HuH-7 (cell line): Measurements from ENCODE around the gene TMEM270.

Experiments used
- DNase-seq: peaks from one replicate; pipeline ENCODE4 v3.0.0; 2011; ENCODE audit warnings: low spot score

TMEM270 gene

DNA sequence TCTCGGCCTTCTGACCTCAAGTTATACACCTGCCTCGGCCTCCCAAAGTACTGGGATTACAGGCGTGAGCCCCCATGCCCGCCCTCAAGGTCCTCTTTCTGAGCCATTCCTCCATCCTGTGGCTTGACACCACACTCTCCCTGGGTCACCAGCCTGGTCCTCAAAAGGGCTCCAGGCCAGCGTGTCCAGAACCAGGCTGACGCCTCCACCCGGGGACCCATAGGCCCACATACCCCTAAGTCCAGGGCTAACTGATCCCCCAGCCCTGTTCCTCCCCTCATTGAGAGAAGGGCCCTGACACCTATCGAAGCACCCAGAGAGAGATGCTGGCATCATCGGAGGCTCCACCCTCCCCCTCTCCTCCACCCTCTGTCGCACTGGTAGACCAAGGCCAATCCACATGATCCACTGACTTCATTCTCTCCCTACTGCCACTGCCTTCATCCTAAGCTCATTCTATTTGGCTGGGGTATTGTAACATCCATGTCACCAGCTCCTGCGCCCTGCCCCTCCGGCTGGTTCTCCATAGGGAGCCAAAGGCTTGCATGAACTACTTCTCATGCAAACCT lies 46.7 kb downstream of the TMEM270 start:
- DNase-seq = no peak

DNA sequence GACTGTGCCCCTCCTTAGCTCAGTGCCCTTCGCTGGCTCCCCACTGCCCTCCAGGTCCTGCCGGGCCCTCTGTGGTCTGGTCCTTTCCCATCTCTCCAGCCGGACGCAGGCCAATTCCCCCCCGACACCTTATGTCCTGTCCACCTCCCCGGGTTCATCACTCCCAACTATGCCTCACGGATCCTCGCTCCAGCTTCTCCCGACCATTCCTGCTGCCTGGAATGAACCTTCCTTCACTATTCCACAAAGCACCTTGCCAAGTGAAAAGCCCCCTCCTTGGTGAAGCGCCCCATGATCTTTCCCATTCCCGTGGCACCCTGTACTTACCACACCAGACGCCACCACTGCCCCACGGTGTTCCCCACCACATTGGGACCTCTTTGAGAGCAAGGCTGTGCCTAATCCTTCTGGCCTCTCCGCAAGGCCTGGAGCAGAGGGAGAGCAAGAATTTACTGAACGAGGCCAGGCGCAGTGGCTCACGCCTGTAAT lies 47.2 kb downstream of the TMEM270 start:
- DNase-seq = no peak

DNA sequence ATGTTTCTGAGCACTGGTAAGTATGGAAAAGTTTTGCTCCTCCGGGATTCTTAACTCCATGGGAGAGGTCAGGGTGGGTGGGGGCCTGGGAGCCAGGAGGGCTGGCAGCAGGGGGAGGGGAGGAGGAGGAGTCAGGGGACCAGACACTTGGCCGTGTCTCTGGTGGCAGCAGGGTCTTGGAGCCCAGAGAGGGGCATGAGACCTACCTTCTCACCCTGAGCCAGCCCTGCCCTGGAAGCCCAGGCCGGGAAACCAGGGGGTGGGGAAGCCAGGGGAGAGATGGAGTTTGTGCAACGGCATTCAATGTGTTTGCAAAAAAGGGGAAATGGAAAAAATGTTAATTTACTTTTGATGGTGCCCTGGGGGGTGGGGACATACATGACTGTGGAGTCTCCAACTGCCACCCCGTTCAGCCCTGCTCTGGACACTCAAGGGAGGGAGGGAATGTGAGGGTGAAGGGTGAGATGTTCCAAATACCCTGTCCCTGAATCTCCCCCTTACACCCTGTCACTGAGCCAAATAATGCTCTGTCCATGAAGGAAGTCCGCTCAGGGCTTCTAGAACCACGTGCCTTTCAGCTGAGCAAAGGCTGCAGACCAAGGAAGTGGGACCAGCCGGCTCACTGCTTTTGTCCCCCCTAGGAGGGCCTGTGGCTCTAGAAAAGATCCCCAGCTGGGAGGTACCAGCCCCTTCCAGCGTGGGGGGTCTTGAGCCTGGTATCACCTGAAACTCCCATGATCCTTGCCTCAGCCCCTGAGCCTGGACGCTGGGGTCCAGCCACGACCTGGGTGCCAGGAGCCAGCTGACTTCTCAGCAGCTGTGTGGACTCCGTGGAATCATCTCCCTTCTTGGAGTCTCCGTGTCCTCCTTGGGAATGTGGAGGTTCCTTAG lies 48.3 kb downstream of the TMEM270 start:
- no peak for DNase-seq

DNA sequence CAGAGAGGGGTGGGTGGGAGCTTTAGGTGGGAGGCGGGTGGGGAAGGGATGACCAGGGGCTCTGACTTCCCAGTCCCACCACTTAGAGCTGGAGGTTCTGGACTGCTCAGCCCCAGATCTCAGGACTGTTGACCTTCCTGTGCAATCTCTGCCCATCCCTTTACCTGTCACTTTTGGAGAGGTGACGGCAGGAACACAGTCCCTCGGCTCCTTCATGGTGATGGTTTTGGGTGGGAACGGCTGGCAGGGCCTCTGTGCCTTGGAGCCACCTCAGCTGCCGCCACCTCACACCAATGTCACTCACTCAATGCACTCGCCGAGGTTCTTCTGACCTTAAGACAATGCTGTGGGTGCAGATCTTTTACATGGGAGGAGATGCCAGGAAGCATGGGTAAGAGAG lies 49.0 kb downstream of the TMEM270 start:
- no peak for DNase-seq

DNA sequence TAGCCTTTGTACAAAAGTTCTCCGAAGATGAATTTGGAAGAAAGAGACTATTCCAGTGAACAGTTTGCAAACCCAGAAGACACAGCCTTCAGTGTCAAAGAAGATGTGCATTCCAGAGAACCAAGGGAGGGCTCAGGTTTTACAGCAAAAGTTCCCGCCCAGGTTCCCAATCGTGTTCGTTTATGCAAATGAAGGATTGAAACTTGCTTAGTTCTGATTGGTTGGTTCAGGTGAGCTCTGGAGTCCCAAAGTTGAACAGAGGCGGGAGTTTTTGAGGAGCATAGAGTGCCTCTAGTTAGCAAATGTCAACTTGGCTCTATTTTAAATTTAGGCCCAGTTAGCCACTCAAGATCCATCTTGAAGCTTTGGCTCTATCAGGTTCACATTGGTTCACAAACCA lies 51.3 kb downstream of the TMEM270 start:
- no peak for DNase-seq
